Myocyte (in vitro differentiated cells): ENCODE data around the gene ALOX12B. TPM values are rescaled to one million over a fixed set of nuclear protein-coding genes. Genes with fewer than 3 reads are reported as not detected.
"Not testable (repeated sequence)": the region's sequence is repeated elsewhere in the genome, so short reads cannot be mapped to it uniquely, and the experiment has no call there.

Experiments used
- DNase-seq: peaks from one replicate; pipeline ENCODE4 v3.0.0-alpha.2; 2012; ENCODE audit warnings: low read depth
- total RNA-seq: library from RNA; depleted of rRNA; stranded (reverse); fragments of >200 nt; gene quantifications from 2 replicates; pipeline ENCODE4 v1.2.3, GENCODE V29; 2014

The ALOX12B gene
- total RNA-seq, 1 donor from 2014 or later = 0.40 TPM

DNA sequence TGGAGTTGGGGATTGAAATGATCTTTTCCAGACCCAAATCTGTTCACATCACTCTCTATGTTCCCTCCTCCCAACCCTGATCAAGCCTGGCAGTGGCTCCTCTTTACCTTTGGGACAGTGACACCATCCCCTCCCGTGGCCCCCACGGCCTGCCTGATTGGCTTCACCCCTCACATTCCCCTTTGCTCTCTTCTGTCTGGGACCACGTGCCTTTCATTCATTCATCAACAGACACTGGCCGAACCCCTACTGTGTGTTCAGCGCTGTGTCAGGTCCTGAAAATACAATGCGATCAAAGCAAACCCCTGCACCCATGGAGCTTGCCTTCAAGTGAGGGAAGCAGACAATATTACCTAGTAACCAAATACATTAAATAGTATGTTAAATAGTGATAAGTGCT lies 2.2 kb upstream of the ALOX12B start:
- DNase-seq = no peak

DNA sequence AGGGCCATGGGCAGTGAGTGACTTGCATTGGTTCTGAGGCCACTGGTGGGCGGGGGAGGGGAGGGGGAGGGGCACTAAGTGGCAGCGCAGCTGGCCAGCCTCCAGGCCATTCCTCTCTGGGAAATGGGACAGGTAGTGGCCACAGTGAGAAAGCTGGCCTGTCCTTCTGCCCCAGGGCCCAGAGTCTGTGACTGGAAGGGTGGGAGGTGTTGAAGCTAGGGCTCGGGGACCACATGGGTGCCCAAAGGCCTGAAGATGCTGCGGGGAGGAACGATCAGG lies 375 bp upstream of the ALOX12B start:
- DNase-seq = no peak

DNA sequence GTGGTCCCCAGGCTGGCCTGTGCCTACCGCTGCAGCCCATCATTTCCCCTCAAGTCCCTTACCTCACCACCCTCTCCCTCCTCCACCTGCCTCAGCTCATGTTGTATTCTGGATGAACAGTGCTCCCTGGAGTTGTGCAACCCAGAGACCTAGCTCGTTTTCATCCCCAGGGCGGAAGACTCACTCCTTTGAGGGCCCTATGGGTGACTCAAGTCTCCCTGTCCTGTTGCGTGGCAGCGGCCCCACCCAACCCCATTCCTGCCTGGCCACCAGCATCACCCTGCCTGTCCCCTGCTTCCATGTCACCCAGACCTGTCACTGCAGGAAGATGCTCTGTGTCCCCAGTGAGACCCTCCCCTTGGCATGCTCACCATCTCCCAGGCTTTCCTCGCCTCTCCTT lies 3.3 kb downstream of the ALOX12B start:
- no peak for DNase-seq

DNA sequence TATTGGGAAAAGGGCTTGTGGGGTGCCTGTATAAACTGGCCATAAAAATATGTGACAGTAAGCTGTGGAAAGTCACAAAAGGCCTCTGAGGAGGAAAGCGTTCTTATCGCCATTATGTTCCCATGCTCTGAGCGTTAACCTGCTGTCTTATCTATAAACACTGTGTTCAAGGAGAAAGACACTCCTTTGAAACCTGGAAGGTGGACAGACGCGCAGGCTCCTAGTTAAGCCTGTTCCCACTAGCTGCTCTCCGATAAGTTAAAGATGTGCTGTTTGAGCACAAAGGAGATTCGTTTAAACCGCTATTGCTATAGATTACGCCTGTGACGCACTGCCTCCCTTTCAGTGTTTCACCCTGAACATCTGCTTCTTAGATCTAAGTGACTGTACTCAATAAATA lies 5.2 kb downstream of the ALOX12B start:
- no peak for DNase-seq

DNA sequence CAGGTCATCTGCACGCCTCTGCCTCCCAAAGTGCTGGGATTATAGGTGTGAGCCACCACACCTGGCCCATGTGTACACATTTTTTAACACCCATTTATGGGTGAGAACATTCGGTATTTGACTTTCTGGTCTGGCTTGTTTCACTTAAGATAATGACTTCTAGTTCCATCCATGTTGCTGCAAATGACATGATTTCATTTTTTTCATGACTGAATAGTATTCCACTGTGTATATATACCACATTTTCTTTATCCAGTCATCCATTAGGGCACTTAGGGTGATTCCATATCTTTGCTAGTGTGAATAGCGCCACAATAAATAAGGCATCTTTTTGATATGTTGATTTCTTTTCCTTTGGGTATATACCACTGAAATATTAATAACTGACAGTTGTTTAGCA lies 5.6 kb downstream of the ALOX12B start:
- no peak for DNase-seq

DNA sequence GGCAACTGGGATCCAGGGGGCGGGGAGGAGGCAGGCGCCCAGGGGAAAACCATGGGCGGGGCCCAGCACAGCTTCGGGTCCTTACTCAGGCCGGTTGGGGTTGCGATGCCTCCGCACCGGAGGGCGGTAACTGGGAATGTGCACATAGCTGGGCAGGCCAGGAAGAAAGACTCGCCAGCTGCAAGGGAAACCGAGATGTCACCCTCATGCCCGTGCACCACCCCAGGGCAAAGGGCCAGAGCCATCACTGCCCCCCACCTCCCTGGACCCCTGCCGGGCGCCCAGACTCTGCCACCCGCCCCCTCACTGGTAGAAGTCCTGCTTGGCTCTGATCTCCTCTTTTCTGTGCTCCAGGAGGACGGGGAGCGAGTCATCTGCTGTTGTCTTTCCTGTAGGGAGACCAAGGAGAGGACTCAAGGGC lies 6.7 kb downstream of the ALOX12B start:
- no peak for DNase-seq

DNA sequence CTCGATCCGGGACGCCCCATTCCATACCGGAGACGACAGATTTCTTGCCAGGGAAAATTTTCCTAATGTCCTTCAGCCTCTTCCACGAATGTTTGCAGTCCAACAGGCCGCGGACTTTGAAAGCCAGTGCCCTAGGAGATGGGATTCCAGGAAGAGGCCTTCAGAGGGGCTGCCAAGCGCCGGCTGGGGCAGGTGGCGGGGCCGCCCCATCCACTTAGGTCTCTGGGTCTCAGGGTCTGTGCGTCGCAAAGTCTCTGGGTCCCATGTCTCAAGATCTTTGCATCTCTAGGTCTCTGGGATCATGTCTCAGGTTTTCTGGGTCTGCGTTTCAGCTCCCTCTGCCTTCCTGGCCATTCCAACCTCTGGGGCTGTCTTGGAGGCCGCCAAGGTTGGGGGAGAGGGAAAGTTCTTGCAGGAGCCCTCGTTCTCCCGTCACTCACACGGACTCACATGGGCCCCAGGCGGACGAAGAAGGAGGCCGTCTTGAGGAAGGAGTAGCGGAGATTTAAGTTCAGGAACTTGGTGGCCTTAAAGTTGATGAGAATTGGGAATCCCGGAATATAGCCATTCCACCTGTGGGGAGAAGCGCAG lies 7.2 kb downstream of the ALOX12B start:
- DNase-seq = no peak

DNA sequence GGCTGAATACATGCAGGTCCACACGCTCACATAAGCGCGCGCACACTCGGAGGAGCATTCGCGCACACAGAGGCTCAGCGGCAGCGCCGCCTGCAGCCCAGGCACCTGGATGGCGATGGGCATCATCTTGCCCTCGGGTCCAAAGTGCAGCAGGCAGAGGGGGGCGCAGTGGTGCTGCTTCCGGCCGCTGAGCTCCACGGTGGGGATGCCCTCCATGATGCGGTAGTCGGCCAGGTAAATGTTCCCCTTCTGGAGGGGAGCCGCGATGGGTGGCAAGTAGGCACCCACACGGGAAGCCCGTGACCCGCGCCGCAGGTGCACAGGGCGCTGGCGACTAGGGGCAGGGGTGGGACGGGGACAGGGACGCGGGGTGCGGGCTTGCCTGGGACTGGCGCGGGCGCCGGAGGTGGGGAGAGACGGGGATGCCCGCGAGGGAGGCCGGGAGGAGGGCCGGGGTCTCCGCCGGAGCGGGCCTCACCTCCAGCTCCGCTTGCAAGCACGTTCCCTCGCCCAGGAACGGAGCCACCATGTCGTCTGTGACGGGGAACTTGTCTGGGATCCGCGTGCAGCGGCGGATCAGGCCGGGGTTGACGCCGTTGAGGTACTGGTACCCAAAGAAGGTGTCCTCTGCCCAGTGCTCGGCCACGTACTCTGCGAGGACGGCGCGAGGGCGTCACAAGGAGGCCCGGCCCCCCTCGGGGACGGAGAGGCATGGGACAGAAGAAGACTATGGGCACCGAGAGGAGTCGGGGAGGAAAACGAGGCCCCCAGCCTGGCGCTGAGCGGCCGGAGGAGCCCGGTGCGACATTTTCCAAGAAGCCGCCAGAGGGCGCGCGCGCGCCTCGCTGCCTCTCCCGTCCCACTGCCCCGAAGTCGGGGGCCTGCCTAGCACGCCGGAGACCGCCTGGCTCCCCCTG lies 8.0 kb downstream of the ALOX12B start:
- peak; percentile 58 for DNase-seq

DNA sequence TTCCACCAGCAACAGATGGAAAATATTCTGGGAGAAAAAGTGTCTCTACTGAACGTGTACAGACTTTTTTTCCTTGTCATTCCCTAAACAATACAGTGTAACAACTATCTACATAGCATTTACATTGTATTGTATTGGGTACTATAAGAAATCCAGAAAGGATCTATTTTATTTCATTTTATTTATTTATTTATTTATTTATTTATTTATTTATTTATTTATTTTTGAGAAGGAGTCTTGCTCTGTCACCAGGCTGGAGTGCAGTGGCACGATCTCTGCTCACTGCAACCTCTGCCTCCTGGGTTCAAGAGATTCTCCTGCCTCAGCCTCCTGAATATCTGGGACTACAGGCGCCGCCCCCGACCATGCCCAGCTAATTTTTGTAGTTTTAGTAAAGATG lies 9.6 kb downstream of the ALOX12B start:
- not testable (repeated sequence) for DNase-seq

DNA sequence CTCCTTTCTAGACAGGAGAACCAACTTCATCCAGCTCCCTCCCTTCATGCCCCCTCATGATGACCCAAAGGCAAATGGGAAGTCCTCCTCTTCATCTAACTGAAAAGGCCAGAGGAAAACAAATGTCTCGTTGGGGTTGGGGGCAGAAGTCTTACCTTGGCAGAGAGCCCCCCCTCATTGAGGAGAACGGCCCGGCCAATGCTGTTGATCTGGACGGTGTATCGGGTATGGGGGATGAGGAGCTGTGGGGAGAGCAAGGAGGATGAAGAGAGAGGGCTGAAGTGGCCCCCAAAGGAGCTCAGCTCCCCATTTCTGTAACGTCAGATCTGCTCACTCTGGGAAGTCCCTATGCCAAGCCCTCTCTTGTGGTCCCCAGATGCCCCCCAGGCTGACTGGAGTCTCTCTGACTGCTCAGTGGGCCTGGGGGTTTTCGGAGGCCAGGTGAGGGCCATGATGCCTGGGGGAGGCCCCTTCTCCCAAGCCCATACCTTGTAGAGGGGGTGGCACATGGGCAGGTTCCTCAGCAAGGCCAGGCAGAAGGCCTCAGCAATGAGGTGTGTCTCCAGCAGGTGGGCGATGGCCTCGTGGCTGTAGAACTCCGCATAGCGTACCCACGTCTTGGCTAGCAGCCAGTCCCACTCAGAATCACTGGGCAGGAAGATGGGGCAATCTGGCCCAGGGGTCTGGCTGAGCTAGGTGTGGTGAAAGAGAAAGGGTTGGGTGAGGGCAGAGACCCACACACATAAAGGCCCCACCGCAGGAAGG lies 10.8 kb downstream of the ALOX12B start:
- DNase-seq = no peak

DNA sequence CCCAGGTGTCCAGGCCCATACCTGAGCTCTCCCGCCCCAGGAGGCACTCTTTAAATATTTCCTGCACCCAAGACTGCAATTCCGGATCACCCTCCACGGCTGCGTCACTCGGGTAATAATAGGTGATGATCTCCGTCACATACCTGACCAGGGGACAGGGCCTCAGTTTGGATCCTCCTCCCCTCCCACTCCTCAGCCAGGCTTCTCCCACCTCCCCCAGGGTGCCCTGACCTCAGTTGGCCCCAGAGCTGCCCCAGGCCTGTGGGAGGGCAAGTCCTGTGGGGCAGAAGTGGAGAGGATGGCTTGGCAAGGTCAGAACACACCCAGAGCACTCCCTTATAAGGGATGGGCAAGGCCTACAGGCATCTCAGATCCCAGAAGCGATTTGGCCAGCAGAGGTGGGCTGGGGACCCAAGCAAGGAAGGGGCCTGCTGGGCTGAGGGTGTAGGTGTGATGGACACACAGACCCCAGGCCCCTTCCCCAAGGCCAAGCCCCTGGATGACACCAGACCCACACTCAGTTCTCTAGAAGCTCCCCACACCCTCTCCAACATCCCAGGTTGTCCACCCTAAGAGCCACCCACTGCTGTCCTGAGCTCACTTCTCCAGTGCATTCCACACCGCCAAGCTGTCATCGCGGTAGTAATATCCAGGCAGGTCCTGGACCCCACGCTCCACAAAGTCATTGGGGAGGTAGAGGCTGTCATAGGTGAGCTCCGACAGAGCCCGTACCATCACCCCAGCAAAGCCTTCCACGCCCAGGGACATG lies 11.8 kb downstream of the ALOX12B start:
- no peak for DNase-seq

DNA sequence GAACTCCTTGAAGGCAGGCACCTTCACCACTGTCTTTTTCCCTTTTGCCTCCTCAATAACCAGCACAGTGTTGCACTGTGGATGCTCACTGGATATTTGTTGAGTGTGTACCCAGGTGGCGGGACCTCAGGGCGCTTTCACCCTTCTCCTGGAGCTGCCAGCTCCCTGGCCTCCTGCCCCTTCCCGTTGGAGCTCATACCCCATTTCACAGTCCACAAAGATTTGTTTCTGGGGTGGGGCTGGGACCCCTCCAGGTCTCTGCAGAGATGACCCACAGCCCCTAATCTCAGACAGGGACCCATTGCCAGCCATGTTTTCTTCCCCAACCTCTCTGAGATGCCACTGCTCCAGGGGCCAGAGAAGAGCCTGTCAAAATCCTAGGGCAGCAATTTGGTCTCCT lies 12.4 kb downstream of the ALOX12B start:
- DNase-seq = no peak

DNA sequence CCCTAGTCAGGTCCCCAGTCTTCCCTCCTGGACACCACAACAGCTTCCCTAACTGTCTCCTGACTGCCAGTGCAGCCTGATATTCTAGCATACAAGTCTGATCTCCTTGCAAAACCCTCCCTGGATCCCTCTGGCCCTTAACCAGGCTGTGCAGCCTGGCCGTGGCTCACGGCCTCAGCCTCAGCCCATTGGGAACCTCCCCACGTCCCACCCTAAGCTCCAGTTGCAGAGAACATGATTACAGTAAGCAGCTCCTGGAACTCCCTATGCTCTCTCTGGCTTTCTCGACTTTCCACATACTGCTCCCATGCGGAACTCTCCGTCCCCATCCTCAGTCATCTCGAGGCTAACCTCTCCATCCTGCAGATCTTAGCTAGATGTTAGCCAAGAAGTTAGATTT lies 13.0 kb downstream of the ALOX12B start:
- DNase-seq = no peak

DNA sequence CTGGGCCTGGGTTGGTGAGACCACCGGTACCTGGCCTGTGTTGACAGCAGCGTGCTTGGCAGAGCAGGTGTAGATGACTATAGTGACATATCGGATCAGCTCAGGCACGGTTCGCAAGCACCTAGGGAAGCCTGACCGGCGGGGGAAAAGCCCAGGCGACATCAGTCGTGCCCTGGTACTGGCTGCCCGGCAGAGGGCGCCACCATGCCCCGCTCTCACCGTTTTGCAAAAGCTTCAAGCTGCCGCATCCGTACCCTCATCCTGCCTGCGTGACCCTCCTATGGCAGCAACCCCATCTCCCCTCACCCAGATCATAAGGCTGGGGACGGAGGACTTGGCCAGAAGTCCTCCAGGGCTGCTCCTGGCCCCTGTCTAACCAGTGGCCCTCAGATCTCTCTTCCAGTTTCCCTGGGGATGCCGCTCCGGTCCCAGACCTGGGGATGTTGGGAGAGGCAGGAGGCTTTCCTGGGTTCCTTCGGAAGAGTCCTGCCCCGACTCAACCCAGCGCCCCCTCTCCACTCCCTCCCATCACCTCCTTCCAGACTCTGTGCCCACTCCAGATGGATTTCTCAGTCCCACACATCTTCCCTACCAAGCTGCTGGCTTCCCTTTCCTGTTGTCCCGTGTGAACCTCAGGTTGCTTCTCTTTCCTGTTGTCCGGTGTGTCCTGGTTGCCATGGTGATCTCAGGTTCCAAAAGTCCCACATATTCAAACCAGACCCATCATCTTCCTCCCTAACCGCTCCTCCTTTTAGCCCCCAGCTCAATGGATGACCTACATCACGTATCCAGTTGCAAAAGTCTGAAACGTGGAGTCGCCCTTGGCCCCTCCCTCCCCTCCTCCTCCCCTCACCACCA lies 13.7 kb downstream of the ALOX12B start:
- DNase-seq = peak; percentile 52

DNA sequence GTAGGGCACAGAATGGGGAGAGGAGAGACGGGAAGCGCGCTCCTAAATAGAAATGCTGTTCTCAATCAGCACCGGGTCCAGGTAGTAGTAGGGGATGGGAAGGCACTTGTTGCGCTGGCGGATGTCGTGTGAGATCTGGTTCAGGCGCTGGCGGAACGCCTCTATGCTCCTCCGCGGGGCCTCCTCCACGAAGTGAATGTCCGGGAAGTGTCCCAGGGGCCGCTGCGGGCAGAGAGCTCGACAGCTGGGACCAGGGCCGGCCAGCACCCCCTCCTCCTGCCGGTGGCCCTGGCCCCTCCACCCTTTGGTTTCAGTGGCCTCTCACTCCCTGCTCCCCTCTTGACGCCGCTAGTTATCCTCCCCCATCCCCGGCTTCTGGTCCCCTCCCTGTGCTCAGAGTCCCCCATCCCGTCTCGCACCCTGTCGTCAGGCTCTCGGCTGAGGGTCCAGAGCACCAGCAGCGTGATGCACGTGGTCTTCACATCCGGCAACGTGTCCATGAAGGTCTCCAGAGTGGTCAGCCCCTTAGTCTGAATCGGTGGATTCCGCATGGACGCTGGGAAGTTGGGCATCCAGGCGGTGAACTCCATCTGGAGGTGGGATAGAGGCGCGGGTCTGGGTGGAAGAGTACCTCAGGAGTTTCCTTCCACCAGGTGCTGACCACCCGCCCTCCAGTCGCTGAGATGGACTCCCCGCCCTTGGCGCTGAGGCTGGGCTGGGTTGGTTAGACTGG lies 14.6 kb downstream of the ALOX12B start:
- DNase-seq = peak; percentile 37

DNA sequence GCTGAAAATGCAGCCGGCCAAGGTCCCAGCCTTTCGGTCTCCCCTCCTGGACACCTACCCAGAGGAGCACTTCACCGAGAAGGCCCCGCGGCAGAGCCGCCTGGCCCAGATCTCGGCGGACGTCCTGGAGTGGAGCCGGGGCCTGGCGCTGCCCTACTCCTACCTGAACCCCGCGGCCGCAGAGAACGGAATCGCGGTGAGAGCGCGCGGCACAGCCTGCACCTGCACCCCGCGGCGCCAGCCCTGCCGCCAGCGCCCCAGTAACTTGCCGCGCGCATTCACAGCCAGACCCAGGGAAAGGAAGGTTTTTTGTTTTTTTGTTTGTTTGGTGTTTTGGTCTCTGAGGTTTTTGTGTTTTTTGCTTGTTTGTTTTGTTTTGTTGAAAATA lies 15.2 kb downstream of the ALOX12B start:
- no peak for DNase-seq

DNA sequence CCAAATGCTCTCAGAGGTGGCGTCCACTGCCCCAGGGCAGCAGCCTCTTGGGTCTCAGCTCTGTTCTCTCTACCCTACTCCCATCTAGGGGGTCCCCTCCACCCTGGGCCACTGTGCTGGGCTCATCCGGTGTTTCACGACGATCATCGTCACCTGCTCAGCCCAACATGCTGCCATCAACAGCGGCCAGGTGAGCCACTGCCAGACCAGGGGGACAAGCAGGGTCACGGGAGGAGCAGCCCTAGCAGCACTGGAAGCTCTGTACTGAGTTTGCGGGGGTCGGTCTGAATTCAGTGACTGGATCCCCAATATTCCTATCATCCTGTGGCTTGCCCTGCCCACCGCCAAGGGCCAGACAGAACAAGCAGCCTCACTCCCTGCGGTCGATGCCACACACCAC lies 16.0 kb downstream of the ALOX12B start:
- no peak for DNase-seq

DNA sequence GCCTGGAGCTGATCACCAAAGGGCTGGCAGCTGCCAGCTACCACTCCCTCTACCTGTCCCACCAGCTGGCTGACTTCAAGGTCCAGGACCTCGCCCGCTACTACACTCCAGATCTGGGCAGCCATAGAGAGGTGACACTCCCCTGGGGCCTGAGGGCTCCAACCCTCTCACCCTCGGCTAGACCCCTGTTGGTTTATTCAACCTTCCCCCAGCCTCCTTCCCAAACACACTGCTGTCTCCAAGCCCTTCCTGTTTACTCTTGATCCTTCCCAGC lies 18.0 kb downstream of the ALOX12B start:
- no peak for DNase-seq

DNA sequence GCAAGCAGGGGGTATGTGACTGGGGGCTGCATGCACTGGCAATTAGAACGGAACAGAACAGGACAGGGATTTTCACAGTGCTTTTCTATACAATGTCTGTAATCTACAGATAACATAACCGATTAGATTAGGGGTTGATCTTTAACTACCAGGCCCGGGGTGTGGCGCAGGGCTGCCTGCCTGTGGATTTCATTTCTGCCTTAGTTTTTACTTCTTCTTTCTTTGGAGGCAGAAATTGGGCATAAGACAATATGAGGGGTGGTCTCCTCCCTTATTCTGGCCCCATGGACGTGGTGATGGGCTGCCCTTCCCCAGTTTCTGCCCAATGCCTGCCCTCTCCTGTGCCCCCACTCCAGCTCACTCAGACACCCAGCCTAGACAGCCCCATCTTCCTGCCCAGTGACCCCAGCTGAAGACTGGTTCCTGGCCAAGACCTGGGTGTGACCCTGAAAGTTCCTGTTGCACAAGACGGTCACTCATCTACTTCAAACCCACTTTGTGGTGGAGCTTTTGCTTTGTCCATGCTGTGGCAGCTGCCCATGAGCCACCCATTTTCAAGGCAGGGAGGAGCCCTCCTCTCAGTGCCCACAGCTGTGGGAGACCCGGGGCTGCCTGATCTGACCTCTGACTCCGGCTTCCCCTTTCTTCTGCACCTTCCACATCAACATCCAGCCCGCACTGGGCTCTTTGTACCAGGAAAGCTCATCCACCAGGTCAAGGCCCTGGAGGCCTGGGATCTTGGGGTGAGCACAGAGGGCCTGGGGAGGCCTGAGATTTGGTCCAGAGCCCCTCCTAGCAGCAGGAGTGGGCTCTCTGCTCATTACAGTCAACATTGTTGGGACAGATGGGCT lies 18.6 kb downstream of the ALOX12B start:
- DNase-seq = peak; percentile 28
